ENCODE measurements around the gene ZNF280A.

DNA sequence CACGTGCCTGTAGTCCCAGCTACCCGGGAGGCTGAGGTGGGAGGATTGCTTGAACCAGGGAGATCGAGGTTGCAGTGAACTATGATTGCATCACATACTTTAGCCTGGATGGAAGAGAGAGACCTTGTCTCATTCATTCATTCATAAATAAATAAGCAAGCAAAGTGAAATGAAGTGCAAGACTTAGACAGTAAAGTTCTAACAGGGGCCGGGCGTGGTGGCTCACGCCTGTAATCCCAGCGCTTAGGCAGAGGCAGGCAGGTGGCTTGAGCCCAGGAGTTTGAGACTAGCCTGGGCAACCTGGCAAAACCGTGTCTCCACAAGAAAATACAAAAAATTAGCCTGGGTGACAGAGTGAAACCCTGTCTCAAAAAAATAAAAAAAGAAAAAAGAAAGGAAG lies 1.6 kb upstream of the ZNF280A start:
- TF ChIP-seq CTCF (IDR thresholded peaks at IDR 0.05; ENCODE audit: insufficient read depth, low read depth, low read length): no peak
- TF ChIP-seq EZH2 (IDR thresholded peaks at IDR 0.05; ENCODE audit: insufficient read depth, low read length): no peak
